ENCODE measurements around the gene MTMR1. TPM values are rescaled to one million over a fixed set of nuclear protein-coding genes. Genes with fewer than 3 reads are reported as not detected.

MTMR1 gene
- total and polyA plus RNA-seq, 5 donors = 7.4 to 23.4 (median 21.5) TPM

- intact Hi-C loops (cut with DNase I) = no loop called here
- Histone ChIP-seq H3K27ac (ENCODE audit: low read length) (no peak overlapping the region), H3K9me3 (ENCODE audit: control insufficient read depth, low read length) (no peaks in the 10 kb centered on the region), H3K27me3 (ENCODE audit: control insufficient read depth, insufficient read depth) (no peaks in the 10 kb centered on the region), H3K4me1 (ENCODE audit: control insufficient read depth, insufficient read depth, low read length) (no peaks in the 10 kb centered on the region), H3K4me3 (ENCODE audit: low read length) (no peak overlapping the region)
- DNase-seq (no peak), ATAC-seq (no peak)
- WGBS = 82% methylated on average over 5 of the region's 5 CpGs
Measured at GRCh38 chrX:150729956-150730355, 36.8 kb downstream of the MTMR1 start.

GRCh38 chrX:150730719-150731118 is 37.5 kb downstream of the MTMR1 start:
- 94% methylated on average over 6 of the region's 6 CpGs for WGBS
- Histone ChIP-seq H3K27ac (ENCODE audit: low read length) (no peak overlapping the region), H3K4me1 (ENCODE audit: control insufficient read depth, insufficient read depth, low read length) (no peaks in the 10 kb centered on the region), H3K9me3 (ENCODE audit: control insufficient read depth, low read length) (no peaks in the 10 kb centered on the region), H3K27me3 (ENCODE audit: control insufficient read depth, insufficient read depth) (no peaks in the 10 kb centered on the region), H3K4me3 (ENCODE audit: low read length) (no peak overlapping the region)
- ATAC-seq (no peak), DNase-seq (no peak)
- intact Hi-C loops (cut with DNase I) = no loop called here

GRCh38 chrX:150731795-150732194 is 38.6 kb downstream of the MTMR1 start:
- H3K27me3 ChIP-seq (ENCODE audit: control insufficient read depth, insufficient read depth) = no peaks in the 10 kb centered on the region
- DNase-seq = peak in 1 of 3 donors; percentile 21
- no peaks in the 10 kb centered on the region for H3K4me1 ChIP-seq (ENCODE audit: control insufficient read depth, insufficient read depth, low read length)

GRCh38 chrX:150736475-150736874 is 43.3 kb downstream of the MTMR1 start:
- ATAC-seq (no peak), DNase-seq (no peak)
- WGBS = 83% methylated on average over 9 of the region's 9 CpGs
- Histone ChIP-seq H3K27me3 (ENCODE audit: control insufficient read depth, insufficient read depth) (no peaks in the 10 kb centered on the region), H3K27ac (ENCODE audit: low read length) (no peak overlapping the region), H3K9me3 (ENCODE audit: control insufficient read depth, low read length) (no peaks in the 10 kb centered on the region), H3K4me1 (ENCODE audit: control insufficient read depth, insufficient read depth, low read length) (no peaks in the 10 kb centered on the region), H3K4me3 (ENCODE audit: low read length) (no peak overlapping the region)
- intact Hi-C loops (cut with DNase I) = no loop called here

More at GRCh38 chrX:150731795-150732194, 38.6 kb downstream of the MTMR1 start:
- 84% methylated on average over 3 of the region's 3 CpGs for WGBS
- H3K4me3 ChIP-seq (ENCODE audit: low read length) = no peak overlapping the region
- no peak for ATAC-seq
- no peak overlapping the region for H3K27ac ChIP-seq (ENCODE audit: low read length)
- H3K9me3 ChIP-seq (ENCODE audit: control insufficient read depth, low read length) = no peaks in the 10 kb centered on the region
- intact Hi-C loops (cut with DNase I) = no loop called here

- Histone ChIP-seq H3K9me3 (ENCODE audit: control insufficient read depth, low read length) (no peaks in the 10 kb centered on the region), H3K4me3 (ENCODE audit: low read length) (no peak overlapping the region), H3K4me1 (ENCODE audit: control insufficient read depth, insufficient read depth, low read length) (no peaks in the 10 kb centered on the region), H3K27ac (ENCODE audit: low read length) (no peak overlapping the region), H3K27me3 (ENCODE audit: control insufficient read depth, insufficient read depth) (no peaks in the 10 kb centered on the region)
- WGBS = 77% methylated on average over 3 of the region's 3 CpGs
- DNase-seq (no peak), ATAC-seq (no peak)
- intact Hi-C loops (cut with DNase I) = no loop called here
Measured at GRCh38 chrX:150752124-150752523, 58.9 kb downstream of the MTMR1 start.

GRCh38 chrX:150753357-150753756 is 60.2 kb downstream of the MTMR1 start:
- no peak overlapping the region for H3K4me3 ChIP-seq (ENCODE audit: low read length)
- H3K27me3 ChIP-seq (ENCODE audit: control insufficient read depth, insufficient read depth) = no peaks in the 10 kb centered on the region
- intact Hi-C loops (cut with DNase I) = no loop called here
- DNase-seq = no peak
- no peak overlapping the region for H3K27ac ChIP-seq (ENCODE audit: low read length)
- WGBS = 85% methylated on average over 4 of the region's 4 CpGs
- H3K9me3 ChIP-seq (ENCODE audit: control insufficient read depth, low read length) = no peaks in the 10 kb centered on the region
- ATAC-seq = no peak
- no peaks in the 10 kb centered on the region for H3K4me1 ChIP-seq (ENCODE audit: control insufficient read depth, insufficient read depth, low read length)

- no peak overlapping the region for H3K27ac ChIP-seq (ENCODE audit: low read length)
- no peaks in the 10 kb centered on the region for H3K4me1 ChIP-seq (ENCODE audit: control insufficient read depth, insufficient read depth, low read length)
- intact Hi-C loops (cut with DNase I) = no loop called here
- ATAC-seq (no peak), DNase-seq (no peak)
- H3K4me3 ChIP-seq (ENCODE audit: low read length) = no peak overlapping the region
- no peaks in the 10 kb centered on the region for H3K9me3 ChIP-seq (ENCODE audit: control insufficient read depth, low read length)
- H3K27me3 ChIP-seq (ENCODE audit: control insufficient read depth, insufficient read depth) = no peaks in the 10 kb centered on the region
- WGBS = 93% methylated on average over 4 of the region's 4 CpGs
Measured at GRCh38 chrX:150753968-150754367, 60.8 kb downstream of the MTMR1 start.

GRCh38 chrX:150757371-150757770 is 64.2 kb downstream of the MTMR1 start:
- DNase-seq = no peak

GRCh38 chrX:150759568-150760416 is 66.6 kb downstream of the MTMR1 start:
- ATAC-seq (no peak), DNase-seq (no peak)
- Histone ChIP-seq H3K27ac (ENCODE audit: low read length) (no peak overlapping the region), H3K9me3 (ENCODE audit: control insufficient read depth, low read length) (no peaks in the 10 kb centered on the region), H3K4me3 (ENCODE audit: low read length) (no peak overlapping the region), H3K4me1 (ENCODE audit: control insufficient read depth, insufficient read depth, low read length) (no peaks in the 10 kb centered on the region), H3K27me3 (ENCODE audit: control insufficient read depth, insufficient read depth) (no peaks in the 10 kb centered on the region)
- 92% methylated on average over 22 of the region's 22 CpGs for WGBS
- intact Hi-C loops (cut with DNase I) = no loop called here

More at GRCh38 chrX:150757371-150757770, 64.2 kb downstream of the MTMR1 start:
- Histone ChIP-seq H3K4me1 (ENCODE audit: control insufficient read depth, insufficient read depth, low read length) (no peaks in the 10 kb centered on the region), H3K4me3 (ENCODE audit: low read length) (no peak overlapping the region), H3K27ac (ENCODE audit: low read length) (no peak overlapping the region), H3K27me3 (ENCODE audit: control insufficient read depth, insufficient read depth) (no peaks in the 10 kb centered on the region), H3K9me3 (ENCODE audit: control insufficient read depth, low read length) (no peaks in the 10 kb centered on the region)
- 97% methylated on average over 5 of the region's 5 CpGs for WGBS
- ATAC-seq = no peak
- intact Hi-C loops (cut with DNase I) = no loop called here

- no peaks in the 10 kb centered on the region for H3K4me1 ChIP-seq (ENCODE audit: control insufficient read depth, insufficient read depth, low read length)
- H3K27me3 ChIP-seq (ENCODE audit: control insufficient read depth, insufficient read depth) = no peaks in the 10 kb centered on the region
- 67% methylated on average over 7 of the region's 7 CpGs for WGBS
- H3K4me3 ChIP-seq (ENCODE audit: low read length) = no peak overlapping the region
- intact Hi-C loops (cut with DNase I) = no loop called here
- DNase-seq = no peak
- H3K27ac ChIP-seq (ENCODE audit: low read length) = no peak overlapping the region
- ATAC-seq = peak in 1 of 2 donors; percentile 7
- H3K9me3 ChIP-seq (ENCODE audit: control insufficient read depth, low read length) = no peaks in the 10 kb centered on the region
Measured at GRCh38 chrX:150761176-150761818, 68.1 kb downstream of the MTMR1 start.

- ATAC-seq (no peak), DNase-seq (no peak)
- H3K4me1 ChIP-seq (ENCODE audit: control insufficient read depth, insufficient read depth, low read length) = peaks cover 4% of the 10 kb centered on the region
- H3K9me3 ChIP-seq (ENCODE audit: control insufficient read depth, low read length) = no peaks in the 10 kb centered on the region
- no peak overlapping the region for H3K27ac ChIP-seq (ENCODE audit: low read length)
- 73% methylated on average over 8 of the region's 8 CpGs for WGBS
- intact Hi-C loops (cut with DNase I) = no loop called here
- H3K27me3 ChIP-seq (ENCODE audit: control insufficient read depth, insufficient read depth) = no peaks in the 10 kb centered on the region
- no peak overlapping the region for H3K4me3 ChIP-seq (ENCODE audit: low read length)
Measured at GRCh38 chrX:150761819-150762216, 68.6 kb downstream of the MTMR1 start.
